Putamen (tissue), 1 donor: ENCODE results near the gene VWC2L.
A peak's percentile ranks its signal among the peaks of the same experiment; 100 is the strongest.

ENCODE experiments used
- DNase-seq: peaks from one replicate; pipeline ENCODE4 v3.0.0-alpha.2; 2016; ENCODE audit warnings: low spot score

The VWC2L gene

DNA sequence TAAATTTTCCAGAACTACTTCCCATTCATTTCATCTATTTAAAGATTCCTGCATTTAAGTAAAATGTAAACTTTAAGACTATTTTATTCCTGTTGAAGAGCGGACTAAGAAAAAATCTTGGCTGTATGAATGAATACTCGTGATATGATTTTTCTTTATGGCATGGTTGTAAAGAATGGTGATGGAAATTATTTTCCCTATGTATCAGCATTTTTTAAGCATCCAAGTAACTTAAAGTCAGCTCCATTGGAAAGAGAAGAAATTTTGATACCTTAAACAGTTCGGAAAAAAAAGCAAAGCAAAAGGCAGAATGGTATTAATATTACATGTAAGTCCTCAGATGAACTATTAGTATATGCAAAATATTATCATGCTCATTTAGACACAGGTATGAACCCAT lies 58.9 kb downstream of the VWC2L start:
- DNase-seq = no peak

DNA sequence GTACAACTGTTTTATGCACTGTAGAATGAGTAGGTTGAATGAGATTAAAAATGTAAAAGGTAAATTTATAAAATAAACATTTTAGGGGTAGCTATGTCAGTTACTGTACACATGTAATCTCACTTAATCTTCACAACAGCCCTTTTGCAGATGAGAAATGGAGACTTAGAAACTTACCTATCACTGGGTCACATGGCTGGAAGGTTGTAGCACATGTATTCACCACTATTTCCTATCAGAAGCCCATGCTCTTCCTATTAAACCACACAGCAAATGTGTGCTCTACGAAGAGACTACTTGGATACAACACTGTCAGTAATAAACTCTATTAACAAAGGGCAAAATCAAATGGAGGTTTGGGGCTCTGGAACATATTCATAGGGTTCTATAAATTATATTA lies 60.5 kb downstream of the VWC2L start:
- no peak for DNase-seq

DNA sequence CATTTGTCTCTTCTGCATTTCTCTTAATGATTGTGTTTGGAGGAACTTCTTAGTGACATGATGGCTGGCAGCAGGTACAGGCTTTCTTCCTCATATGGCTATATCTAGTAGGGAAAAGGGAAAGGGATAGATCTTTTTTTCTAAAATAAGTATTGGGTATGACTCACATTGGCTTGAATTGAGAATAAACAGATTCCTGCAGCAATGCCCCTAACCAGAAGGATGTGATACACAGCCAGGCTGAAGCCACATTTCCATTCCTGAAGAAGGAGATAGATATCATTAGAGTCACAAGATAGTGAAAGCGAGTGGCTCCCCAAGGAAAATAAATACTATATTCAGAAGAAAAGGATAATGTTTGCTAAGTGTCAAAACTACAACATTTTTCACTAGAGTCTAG lies 61.1 kb downstream of the VWC2L start:
- no peak for DNase-seq

DNA sequence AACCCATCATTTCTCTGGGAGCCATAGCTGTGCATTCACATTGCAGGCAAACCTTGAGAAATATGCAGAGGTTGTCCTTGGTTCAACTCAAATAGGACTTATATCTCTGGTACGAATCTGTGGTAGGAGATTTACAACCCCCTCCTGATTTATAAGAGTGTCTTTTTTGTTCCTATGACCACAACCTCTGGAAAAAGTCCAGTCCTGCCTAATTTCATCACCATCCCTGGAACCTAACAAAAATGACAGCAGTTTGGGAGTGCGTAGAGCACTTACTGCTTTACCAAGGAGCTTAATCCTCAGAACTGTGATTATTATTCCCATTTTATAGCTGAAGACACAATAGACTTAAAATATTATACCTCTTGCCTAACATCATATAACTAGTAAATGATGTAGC lies 66.5 kb downstream of the VWC2L start:
- DNase-seq = no peak

DNA sequence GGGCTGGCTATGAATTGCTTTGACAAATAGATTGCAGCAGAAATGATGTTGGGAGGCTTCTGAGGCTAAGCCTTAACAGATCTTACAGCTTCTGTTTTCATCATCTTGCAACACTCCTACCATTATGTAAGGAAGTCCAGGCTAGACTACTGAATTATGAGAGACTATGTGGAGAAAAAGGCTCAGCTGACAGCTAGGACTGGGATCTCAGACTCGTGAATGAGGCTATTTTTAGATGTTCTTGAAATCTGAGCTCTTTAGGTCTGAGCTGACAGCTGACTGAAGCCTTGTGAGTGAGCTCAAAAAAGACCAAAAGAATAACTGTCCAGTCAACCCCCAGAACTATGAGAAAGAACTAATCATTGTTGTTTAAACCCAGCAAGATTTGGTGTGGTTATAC lies 70.3 kb downstream of the VWC2L start:
- DNase-seq = peak; percentile 55

DNA sequence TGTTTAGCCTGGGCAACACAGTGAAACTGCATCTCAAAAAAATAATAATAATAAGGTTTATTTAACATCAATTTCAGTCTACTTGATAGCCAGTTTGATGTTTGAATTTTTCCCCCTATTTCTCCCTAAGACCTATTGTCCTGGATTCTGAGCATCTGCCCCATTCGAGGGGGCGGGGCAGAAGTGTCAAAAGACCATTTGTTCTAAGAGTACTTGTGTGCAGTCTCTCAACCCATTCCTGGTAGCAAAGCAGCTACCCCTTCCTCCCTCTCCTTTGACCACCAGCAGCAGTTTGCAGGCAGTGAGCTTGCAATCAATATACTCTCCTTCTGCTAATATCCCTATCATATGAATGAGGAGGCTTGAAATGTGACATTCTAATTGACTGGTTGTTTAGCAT lies 71.9 kb downstream of the VWC2L start:
- DNase-seq = peak; percentile 51

DNA sequence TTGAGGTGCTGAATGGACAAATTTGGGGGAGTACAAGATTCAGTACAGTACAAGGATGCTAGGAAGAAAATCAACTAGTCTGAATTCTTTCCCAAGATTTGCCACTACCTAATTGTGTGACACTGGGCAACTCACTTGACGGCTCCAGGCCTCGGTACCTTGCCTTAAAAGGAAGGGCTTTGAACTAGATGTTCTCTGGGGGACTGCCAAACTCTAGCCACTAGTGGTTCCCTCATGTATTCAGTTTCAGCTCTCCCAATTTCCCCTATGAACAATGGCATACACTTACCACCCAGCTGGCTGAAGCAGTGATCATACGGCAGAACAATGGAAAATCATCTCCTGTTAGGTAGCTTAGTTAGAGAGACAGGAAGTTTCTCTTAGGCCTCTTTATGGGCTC lies 73.4 kb downstream of the VWC2L start:
- no peak for DNase-seq

DNA sequence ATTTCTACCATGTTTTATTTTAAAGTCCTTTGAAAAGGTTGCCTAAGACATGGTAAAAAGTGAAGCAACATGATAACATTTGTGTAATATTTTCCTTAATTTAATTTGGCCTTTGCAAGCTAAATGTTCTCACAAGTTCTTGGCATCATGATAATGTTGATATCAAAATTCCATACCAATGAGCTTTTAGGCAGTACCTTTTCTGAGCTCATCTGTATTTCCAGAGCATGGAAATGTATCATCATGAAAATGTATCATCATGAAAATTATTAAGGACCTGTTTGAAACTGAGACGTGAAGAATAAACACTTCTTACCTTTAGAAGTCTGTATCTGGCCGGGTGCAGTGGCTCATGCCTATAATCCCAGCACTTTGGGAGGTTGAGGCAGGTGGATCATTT lies 73.8 kb downstream of the VWC2L start:
- DNase-seq = no peak

DNA sequence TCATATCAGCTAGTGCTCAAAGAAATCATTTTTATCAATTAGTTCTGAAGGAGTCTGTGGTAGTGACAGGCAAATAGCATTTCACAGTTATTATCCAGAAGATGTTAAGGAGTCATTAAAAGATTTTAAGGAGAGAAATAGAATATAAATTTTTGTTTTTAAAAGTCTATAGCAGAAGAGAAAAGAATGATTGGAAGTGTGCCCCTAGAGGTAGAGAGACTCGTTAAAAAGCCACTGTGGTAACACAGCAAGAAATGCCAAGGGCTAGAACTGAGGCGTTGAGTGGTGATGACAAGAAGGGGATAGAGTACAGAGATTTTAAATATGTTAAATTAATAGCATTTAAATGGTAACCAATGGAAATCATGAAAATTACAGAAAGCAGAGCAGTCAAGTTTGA lies 78.3 kb downstream of the VWC2L start:
- no peak for DNase-seq

DNA sequence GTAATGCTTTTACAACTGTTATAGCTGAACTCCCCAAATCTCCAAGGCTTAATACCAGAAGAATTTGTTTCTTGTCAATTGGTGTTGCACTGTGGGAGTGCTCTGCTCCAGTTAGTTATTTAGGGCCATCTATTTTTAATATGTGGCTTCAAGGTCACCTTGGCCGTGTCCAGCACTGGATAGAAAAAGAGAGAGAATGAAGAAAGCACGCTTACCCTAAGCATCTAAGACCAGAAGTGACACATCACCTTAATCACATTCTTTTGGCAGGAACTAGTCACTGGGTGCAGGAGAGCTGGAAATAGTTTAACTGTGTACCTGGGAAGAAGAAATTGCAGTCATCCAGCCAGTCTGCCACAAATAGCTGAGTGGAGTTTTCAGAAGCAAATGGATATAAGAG lies 78.8 kb downstream of the VWC2L start:
- DNase-seq = no peak

DNA sequence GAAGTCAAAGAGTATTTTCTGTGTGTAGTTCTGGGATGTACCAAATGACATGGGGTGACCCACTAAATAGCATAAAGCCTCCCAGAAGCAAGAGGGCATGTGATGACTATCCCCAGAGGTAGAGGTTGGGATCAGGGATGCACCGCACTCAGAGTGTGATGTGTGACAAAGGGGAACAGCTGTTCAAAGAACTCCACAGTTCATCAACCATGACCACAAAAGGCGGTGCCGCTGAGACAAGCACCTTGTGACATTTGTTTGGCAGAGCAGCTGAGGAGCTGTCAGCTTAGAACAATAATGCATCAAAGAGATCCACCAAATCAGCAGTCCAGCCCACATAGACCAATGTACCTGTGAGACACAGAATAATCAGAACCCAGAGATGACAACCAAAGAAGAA lies 81.3 kb downstream of the VWC2L start:
- DNase-seq = no peak

DNA sequence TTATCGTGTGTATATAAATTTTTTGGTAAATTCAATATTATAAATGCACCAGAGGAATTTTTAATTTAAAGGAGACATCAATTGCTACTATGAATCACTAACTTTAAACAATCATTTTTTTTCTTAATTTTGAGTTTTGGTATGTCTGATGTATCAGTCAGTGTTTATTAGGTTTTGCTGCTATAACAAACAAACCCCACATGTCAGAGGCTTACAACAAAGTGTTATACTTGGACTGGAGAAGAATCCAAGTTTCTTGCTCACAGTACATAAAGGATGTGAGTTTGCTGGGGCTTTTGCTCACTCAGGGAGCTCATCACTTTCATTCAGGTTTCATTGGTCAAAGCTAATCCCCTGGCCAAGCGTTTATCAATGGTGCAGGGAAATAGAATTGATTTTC lies 81.8 kb downstream of the VWC2L start:
- DNase-seq = no peak

DNA sequence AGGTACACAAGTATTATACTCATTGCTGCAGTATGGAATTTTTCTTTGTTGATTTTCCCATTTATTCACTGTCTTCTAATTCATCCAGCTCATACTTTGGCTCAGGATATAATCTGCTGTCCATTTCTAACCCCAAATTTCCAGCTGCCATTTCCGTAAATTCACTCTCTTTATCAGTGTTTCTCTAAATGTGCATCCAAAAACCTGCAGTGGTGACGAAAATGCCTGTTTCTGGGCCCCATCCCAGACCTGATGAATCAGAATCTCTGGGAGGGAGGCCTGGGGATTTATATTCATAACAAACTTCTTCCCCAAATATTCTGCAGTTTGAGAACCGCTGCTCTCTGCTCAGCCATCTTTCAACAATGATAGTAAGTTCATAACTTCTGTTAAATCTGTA lies 86.6 kb downstream of the VWC2L start:
- no peak for DNase-seq

DNA sequence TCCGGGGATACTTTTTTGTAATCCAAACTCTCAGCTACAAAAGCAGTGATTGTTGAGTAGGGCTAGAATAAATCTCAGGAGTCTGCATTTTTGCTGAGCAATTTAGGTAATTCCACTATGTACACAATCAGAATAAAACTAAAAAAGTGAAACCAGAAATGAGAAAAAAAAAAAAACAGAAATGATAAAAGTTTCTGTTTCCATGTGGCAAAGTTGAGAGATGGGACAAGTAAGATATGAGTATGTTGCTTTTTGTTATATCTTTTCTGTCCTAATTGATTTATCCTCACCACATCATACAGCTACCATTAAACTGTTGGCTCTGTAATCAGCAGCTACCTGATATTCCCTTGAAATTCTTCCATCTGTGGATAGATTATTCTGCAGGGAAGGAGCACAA lies 92.7 kb downstream of the VWC2L start:
- no peak for DNase-seq

DNA sequence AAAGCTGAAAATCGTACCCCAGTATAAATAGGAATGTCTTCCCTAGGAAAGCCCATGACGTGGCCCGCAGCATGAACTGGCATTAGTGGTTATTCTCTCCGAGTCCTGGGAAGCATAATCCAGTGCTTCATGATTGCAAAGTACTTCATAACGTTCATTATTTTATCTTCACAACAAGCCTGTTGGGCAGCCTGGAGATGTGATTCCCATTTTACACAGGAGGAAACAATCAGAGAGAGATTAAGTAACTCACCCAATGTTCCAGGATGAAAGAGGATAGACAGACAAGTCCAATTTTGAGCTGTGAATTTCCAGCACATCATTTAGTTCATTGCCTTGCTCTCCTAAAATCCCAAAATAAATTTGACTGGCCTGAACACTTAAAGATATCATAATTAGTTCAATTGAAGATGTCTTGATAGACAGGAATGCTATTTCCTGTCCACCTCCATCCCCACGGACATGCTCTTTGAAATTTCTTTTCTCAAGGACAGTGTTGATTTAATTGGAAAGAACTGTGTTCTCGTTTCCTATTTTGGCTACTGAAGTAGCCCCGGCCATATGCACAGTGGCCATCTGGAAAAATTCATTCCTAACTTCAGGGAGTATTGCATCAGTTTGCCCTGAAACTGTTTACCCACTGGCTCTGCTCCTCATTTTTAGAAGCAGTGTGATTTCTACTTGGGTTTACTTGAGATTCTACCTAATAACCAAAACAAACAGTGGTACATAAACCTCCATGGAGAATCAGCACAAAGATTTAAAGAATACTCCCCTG lies 93.9 kb downstream of the VWC2L start:
- DNase-seq = no peak

DNA sequence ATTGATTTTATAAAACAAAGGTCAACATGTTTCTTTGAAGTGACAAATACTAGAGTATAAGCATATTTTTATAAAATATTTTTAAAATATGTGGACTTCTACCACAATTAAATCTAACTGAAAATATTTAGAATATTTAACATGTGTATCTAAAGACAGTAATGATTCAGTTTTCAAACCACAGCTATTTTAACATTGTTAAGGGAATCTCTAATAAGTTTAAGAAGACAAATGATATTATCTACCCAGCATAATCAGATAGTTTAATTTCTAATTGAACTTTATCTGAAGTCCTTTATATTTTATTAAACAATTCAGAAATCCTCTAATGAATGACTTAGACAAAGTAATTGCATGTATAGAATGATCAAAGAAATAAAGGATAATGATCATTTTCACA lies 96.2 kb downstream of the VWC2L start:
- DNase-seq = no peak

DNA sequence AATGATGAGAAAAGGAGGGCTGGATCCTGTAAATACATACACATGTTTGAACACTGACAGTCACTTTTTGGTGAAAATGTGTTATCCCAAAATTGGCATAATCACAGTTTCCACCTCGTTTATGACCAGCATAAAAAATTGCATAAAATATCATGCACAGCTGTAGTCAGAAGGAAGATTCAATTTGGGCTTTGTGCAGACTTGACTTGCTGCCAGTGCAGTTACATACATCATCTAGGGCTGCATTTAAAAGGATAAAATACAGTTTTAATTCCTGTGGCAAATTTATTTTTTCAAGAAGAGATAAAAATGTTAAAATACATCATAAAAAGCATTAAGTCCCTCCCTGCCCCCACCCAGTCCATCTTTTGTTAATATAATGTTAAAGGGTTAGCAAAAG lies 103.8 kb downstream of the VWC2L start:
- no peak for DNase-seq

DNA sequence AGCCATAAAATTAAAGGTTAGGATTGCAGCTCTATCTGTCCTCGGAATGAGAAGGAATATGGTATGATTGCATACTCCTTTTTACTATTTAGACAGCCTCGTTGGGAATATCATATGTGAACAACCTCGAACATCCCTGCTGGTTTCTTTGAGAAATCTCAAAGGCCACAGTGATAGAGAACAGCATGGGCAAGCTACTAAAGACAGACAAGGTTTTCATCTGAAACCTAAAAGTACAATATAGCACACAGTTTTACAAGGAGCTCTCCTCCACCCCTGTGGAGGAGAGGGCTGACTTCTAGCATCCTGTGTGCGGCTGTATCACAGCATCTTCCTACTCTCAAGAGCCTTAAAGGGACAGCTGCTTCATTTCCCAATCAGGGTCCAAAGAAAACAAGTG lies 104.3 kb downstream of the VWC2L start:
- no peak for DNase-seq

DNA sequence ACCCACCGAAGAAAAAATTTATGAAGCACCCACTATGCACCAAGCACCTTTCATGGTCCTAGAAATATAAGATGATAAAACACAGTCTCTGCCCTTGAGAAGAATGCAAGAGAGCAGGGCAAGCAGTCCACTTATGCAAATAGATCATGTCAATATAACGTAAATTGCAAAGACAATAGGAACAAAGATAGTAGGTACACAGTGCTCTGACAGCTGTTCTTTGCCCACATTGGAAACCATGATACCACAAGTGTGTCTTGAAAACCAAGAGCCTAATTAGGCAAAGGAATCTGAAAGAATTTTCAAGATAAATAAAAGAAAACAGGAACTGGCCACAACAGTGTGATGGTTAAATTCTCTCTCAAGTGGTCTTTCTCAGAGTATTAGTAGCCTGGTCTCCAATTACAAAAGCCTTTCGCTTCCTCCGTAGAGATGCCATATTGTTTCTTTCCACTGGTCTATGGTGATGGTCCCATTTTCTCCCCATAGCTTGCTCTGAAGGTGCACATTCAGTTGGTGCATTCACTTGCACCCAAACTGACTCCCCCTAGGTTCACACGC lies 108.5 kb downstream of the VWC2L start:
- no peak for DNase-seq

DNA sequence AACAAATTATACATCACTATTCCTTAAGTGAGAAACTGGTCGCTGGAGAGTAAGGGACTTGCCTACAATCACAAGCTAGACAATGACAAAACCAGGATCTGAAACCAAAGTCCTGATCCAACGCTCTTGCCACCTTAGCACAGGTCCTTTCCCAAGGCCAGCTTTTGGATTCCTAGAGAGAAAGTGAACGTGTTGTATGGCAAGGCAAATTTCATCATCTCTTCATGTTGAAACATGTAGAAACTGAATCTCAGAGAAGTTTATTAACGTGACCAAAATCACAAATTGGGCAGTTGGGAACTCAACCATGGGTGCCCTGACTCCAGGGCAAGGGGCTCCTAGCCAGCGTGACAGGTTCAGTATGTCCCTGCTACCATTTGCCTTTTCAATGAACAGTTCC lies 118.2 kb downstream of the VWC2L start:
- no peak for DNase-seq

DNA sequence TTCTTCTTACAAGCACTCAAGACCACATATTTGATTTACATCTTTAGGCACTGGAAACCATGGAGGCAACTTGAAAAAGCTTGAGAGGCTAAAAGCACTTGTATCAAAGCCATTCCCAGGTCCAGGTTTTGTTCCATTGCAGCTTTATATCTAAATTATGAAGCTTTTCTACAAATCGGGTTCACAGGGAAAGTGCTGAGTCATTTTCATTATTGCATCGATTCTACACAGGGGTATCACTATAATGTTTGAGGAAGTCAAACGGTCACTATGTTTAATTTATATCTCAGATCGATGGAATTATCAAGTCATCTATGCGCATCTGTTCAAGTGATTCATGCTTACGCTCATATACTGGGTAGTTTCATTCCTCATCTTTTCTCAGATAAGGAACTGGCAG lies 118.7 kb downstream of the VWC2L start:
- DNase-seq = no peak

DNA sequence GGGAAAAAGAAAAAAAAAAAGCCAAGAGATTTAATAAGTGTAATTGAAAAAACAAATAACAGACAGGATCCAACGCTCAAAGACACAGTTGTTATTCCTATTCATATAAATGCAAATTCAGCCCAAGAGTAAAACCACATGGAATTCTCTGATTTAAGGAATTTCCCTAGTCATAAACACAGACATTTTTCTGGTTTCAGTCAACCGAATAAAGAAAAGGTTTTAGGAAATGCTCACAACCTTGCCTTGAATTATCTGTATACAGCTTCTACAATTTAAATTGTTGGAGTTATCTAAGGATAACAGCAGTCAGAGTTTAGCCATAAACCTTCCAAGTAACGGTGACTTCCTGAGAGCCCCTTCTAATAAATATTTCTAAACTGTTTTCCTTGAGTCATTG lies 122.7 kb downstream of the VWC2L start:
- DNase-seq = no peak

DNA sequence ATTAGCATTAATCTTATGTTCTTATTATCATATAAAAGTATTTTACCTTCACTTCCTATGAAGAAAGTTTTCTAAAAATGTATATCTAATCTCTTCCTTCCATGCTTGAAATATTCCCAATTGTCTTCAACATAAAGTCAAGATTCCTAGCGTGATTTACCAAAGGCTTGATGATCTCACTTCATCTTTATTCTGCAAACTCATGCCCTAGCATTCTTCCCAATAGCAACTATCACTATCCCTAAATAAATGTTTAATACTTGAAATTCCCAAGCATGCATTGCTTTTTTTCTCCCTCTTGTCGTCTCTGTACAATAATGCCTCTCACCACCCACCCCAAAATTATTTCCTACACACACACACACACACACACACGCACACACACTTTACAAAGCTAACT lies 125.8 kb downstream of the VWC2L start:
- no peak for DNase-seq

DNA sequence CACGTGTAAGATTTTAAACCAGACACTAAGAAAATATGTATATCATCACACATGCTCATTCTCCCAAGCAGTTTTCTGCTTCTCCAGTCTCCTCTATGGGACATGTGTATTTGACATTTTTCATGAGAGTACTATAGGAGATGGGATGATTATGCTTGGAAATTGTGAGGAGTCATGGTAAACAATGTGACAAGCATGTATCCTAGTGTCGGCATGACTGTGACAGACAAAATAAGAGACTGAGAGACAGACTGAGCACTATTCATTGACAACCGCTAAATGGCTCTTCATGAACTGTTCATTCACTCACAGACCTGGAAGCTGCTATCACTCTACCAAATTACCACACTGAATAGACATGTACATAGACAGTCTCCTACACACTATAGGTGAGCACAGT lies 127.1 kb downstream of the VWC2L start:
- no peak for DNase-seq
